ENCODE results near the gene PRKCH. TPM values are rescaled to one million over a fixed set of nuclear protein-coding genes. Genes with fewer than 3 reads are reported as not detected.
"Not testable (repeated sequence)": the region's sequence is repeated elsewhere in the genome, so short reads cannot be mapped to it uniquely, and the experiment has no call there.

The PRKCH gene
- total and polyA plus RNA-seq, 9 of the 15 experiments (the other 6 are each of a cell fraction or from before 2014, with no cell fraction given) = 0.61 to 4.4 (median 4.0) TPM

DNA sequence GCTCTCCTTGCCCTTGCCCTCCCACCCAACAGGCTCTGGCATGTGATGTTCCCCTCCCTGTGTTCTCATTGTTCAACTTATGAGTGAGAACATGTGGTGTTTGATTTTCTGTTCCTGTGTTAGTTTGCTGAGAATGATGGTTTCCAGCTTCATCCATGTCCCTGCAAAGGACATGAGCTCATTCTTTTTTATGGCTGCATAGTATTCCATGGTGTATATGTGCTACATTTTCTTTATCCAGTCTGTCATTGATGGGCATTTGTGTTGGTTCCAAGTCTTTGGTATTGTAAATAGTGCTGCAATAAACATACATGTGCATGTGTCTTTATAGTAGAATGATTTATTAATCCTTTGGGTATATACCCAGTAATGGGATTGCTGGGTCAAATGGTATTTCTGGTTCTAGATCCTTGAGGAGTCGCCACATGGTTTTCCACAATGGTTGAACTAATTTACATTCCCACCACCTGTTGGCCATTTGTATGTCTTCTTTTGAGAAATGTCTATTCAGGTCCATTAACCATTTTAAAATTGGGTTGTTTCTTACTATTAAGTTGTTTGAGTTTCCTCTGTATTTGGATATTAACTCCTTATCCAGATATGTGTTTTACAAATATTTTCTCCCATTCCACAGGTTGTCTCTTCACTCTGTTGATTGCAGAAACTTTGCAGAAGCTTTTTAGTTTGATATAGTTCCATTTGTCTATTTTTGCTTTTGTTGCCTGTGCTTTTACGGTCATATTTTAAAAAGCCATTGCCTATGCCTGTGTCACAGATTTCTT is 143.4 kb downstream of the PRKCH start:
- BruUV-seq (replicated peaks); H3K27me3 ChIP-seq (ENCODE audit: control insufficient read depth in 2 of 2, insufficient read depth in 2 of 2, low read length in 2 of 2); H3K79me2 ChIP-seq (ENCODE audit: control insufficient read depth, insufficient read depth, low read length); FAIRE-seq; DNase-seq (ENCODE audit: extremely low read depth in 1 of 4, low spot score in 3 of 4); H3K4me2 ChIP-seq (ENCODE audit: insufficient read depth, low read length); H4K20me1 ChIP-seq (replicated peaks; ENCODE audit: control insufficient read depth, insufficient read depth, low read length); POLR2A ChIA-PET; H2AFZ ChIP-seq (ENCODE audit: low read depth, low read length); H3K9me3 ChIP-seq (replicated peaks; ENCODE audit: control insufficient read depth, insufficient read depth, low read depth, low read length); H3K9me1 ChIP-seq (ENCODE audit: control insufficient read depth, insufficient read depth, low read length); H3K9ac ChIP-seq (ENCODE audit: insufficient read depth in 1 of 2, low read depth in 2 of 2, low read length in 2 of 2); H3K36me3 ChIP-seq (ENCODE audit: control insufficient read depth, insufficient read depth, low read length); H3K27ac ChIP-seq (ENCODE audit: extremely low read depth, low read depth, low read length); H3K4me3 ChIP-seq; ATAC-seq: not testable (repeated sequence)
- in situ Hi-C loops (cut with MboI) = loop anchor here (10.0 kb wide), 1 partner anchor 270 kb away; no protein-coding TSS in a partner anchor
- 67% methylated on average over 2 of the region's 2 CpGs for WGBS (ENCODE audit: insufficient coverage, low coverage, missing lambda C conversion rate)
- CTCF ChIA-PET (ENCODE audit: low intra/inter-chr PET ratio) = interaction anchor here (0.6 kb wide), 1 partner anchor 11 kb away, joined by 3 read pairs; no protein-coding TSS in a partner anchor
- intact Hi-C loops (cut with micrococcal nuclease) = loop anchor here (5.0 kb wide), 2 partner anchors 283 to 663 kb away; no protein-coding TSS in a partner anchor
- peaks cover 4 to 19% of the 10 kb centered on the region in 2 experiments; a peak in 4 of 5 replicates for H3K4me1 ChIP-seq (replicated peaks in 1 of 2; ENCODE audit: control insufficient read depth in 2 of 2, insufficient read depth in 2 of 2, low read length in 2 of 2)

DNA sequence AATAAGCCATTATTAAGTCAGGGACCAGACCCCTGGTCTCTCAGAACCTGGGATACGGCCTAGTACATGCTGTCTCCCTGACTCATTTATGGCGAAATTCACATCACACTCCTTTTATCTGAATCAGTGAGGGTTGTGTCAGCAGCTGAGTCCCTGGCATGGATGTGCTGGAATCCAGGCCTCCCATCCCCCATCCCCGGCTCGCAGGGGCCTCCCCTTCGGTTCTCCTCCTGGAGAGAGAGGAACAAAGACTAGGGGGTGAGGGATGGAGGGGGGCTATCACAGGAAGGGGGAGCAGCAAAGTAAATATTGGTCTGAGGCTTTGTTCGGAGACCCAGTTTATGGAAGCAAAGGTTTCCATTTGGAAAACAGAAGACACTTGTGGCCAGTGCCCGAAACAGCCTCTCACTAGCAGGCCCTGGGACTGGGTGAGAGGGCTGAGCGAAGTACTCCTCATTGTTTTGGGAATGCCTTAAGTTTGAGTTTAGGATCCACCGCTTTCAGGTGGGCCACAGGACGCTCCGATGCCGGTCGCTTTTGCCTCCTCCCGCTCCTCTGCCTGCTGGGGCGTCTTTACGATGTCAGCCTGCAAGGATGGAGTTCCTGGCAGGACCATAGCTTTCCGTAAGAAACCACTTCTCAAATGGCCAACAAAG is 145.0 kb downstream of the PRKCH start:
- Histone ChIP-seq H3K27ac (ENCODE audit: extremely low read depth, low read depth, low read length) (no peak overlapping the region), H2AFZ (ENCODE audit: low read depth, low read length) (no peak overlapping the region), H3K9me3 (replicated peaks; ENCODE audit: control insufficient read depth, insufficient read depth, low read depth, low read length) (no peaks in the 10 kb centered on the region), H3K9ac (ENCODE audit: insufficient read depth in 1 of 2, low read depth in 2 of 2, low read length in 2 of 2) (no peak overlapping the region), H4K20me1 (replicated peaks; ENCODE audit: control insufficient read depth, insufficient read depth, low read length) (no peaks in the 10 kb centered on the region; the same call in 1 of the 2 replicates), H3K27me3 (ENCODE audit: control insufficient read depth in 2 of 2, insufficient read depth in 2 of 2, low read length in 2 of 2) (no peaks in the 10 kb centered on the region; a peak in 2 of 5 replicates), H3K4me2 (ENCODE audit: insufficient read depth, low read length) (no peak overlapping the region), H3K4me1 (replicated peaks in 1 of 2; ENCODE audit: control insufficient read depth in 2 of 2, insufficient read depth in 2 of 2, low read length in 2 of 2) (peaks cover 4 to 12% of the 10 kb centered on the region in 2 experiments; a peak in 4 of 5 replicates), H3K79me2 (ENCODE audit: control insufficient read depth, insufficient read depth, low read length) (no peaks in the 10 kb centered on the region), H3K9me1 (ENCODE audit: control insufficient read depth, insufficient read depth, low read length) (no peaks in the 10 kb centered on the region), H3K36me3 (ENCODE audit: control insufficient read depth, insufficient read depth, low read length) (no peaks in the 10 kb centered on the region), H3K4me3 (no peak overlapping the region)
- in situ Hi-C loops (cut with MboI) = loop anchor here (10.0 kb wide), 1 partner anchor 268 kb away; no protein-coding TSS in a partner anchor
- ChIA-PET POLR2A (interaction anchor here (0.8 kb wide), 1 partner anchor 898 kb away, joined by 3 read pairs; no protein-coding TSS in a partner anchor), CTCF (ENCODE audit: low intra/inter-chr PET ratio) (no interaction called here)
- FAIRE-seq = no peak
- intact Hi-C loops (cut with micrococcal nuclease) = no loop called here
- WGBS (ENCODE audit: insufficient coverage, low coverage, missing lambda C conversion rate) = 42% methylated on average over 14 of the region's 17 CpGs
- BruUV-seq (replicated peaks) = no TSS peak
- no peak for ATAC-seq
- no peak for DNase-seq (ENCODE audit: extremely low read depth in 1 of 4, low spot score in 3 of 4)
- TF ChIP-seq TAL1 (IDR thresholded peaks at IDR 0.05) (no peak), TAF7 (tag; IDR thresholded peaks at IDR 0.05) (no peak)
- TF ChIP-seq, protein P1, sequence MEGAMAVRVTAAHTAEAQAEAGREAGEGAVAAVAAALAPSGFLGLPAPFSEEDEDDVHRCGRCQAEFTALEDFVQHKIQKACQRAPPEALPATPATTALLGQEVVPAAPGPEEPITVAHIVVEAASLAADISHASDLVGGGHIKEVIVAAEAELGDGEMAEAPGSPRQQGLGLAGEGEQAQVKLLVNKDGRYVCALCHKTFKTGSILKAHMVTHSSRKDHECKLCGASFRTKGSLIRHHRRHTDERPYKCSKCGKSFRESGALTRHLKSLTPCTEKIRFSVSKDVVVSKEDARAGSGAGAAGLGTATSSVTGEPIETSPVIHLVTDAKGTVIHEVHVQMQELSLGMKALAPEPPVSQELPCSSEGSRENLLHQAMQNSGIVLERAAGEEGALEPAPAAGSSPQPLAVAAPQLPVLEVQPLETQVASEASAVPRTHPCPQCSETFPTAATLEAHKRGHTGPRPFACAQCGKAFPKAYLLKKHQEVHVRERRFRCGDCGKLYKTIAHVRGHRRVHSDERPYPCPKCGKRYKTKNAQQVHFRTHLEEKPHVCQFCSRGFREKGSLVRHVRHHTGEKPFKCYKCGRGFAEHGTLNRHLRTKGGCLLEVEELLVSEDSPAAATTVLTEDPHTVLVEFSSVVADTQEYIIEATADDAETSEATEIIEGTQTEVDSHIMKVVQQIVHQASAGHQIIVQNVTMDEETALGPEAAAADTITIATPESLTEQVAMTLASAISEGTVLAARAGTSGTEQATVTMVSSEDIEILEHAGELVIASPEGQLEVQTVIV (CRISPR knock-in tag; IDR thresholded peaks at IDR 0.05; ENCODE audit: borderline replicate concordance) = no peak
- TF ChIP-seq, protein P2, sequence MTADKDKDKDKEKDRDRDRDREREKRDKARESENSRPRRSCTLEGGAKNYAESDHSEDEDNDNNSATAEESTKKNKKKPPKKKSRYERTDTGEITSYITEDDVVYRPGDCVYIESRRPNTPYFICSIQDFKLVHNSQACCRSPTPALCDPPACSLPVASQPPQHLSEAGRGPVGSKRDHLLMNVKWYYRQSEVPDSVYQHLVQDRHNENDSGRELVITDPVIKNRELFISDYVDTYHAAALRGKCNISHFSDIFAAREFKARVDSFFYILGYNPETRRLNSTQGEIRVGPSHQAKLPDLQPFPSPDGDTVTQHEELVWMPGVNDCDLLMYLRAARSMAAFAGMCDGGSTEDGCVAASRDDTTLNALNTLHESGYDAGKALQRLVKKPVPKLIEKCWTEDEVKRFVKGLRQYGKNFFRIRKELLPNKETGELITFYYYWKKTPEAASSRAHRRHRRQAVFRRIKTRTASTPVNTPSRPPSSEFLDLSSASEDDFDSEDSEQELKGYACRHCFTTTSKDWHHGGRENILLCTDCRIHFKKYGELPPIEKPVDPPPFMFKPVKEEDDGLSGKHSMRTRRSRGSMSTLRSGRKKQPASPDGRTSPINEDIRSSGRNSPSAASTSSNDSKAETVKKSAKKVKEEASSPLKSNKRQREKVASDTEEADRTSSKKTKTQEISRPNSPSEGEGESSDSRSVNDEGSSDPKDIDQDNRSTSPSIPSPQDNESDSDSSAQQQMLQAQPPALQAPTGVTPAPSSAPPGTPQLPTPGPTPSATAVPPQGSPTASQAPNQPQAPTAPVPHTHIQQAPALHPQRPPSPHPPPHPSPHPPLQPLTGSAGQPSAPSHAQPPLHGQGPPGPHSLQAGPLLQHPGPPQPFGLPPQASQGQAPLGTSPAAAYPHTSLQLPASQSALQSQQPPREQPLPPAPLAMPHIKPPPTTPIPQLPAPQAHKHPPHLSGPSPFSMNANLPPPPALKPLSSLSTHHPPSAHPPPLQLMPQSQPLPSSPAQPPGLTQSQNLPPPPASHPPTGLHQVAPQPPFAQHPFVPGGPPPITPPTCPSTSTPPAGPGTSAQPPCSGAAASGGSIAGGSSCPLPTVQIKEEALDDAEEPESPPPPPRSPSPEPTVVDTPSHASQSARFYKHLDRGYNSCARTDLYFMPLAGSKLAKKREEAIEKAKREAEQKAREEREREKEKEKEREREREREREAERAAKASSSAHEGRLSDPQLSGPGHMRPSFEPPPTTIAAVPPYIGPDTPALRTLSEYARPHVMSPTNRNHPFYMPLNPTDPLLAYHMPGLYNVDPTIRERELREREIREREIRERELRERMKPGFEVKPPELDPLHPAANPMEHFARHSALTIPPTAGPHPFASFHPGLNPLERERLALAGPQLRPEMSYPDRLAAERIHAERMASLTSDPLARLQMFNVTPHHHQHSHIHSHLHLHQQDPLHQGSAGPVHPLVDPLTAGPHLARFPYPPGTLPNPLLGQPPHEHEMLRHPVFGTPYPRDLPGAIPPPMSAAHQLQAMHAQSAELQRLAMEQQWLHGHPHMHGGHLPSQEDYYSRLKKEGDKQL (CRISPR knock-in tag; IDR thresholded peaks at IDR 0.05; ENCODE audit: borderline replicate concordance) = no peak
